Ascending aorta (tissue), 2 donors: ENCODE results near the gene TMEM150B. TPM values are rescaled to one million over a fixed set of nuclear protein-coding genes. Genes with fewer than 3 reads are reported as not detected.

Experiments
- DNase-seq, 2 donors: peaks; one replicate each; pipeline ENCODE4 v3.0.0-alpha.2; 2019; ENCODE audit warnings: low spot score in 2 of 2
- H3K27ac ChIP-seq, 2 donors: fragments of 200-600 bp; sonication (generic); one replicate each; pipeline ENCODE4 v1.5.1; 2016 to 2017; ENCODE audit warnings: mild to moderate bottlenecking in 1 of 2
- H3K27me3 ChIP-seq: fragments of 200-600 bp; sonication (generic); one replicate; pipeline ENCODE4 v1.5.1; 2017
- H3K36me3 ChIP-seq, 2 donors: fragments of 200-600 bp; sonication (generic); one replicate each; pipeline ENCODE4 v1.5.1; 2016
- H3K4me1 ChIP-seq, 2 donors: fragments of 200-600 bp; sonication (generic); one replicate each; pipeline ENCODE4 v1.5.1; 2016 to 2017; ENCODE audit warnings: mild to moderate bottlenecking in 1 of 2
- H3K4me3 ChIP-seq, 2 donors: fragments of 200-600 bp; sonication (generic); one replicate each; pipeline ENCODE4 v1.5.1; 2016 to 2017; ENCODE audit warnings: mild to moderate bottlenecking in 1 of 2
- H3K9me3 ChIP-seq, 2 donors: fragments of 200-600 bp; sonication (generic); one replicate each; pipeline ENCODE4 v1.5.1; 2016
- CTCF ChIP-seq, 3 experiments: fragments of 200-600 bp in 2 of 3; fragments of 450-650 bp in 1 of 3; sonication (generic) in 2 of 3; IDR thresholded peaks; one replicate each; pipeline ENCODE4 v1.5.1; 2016 to 2019; ENCODE audit warnings: antibody characterized with exemption in 3 of 3, mild to moderate bottlenecking in 1 of 3, moderate library complexity in 1 of 3
- intact Hi-C: fragments of 100-400 bp; cut with DNase I; formaldehyde crosslinking; loops from one replicate; pipeline ENCODE4 v1.15.1; 2023
- total RNA-seq: library from RNA; depleted of rRNA; stranded (reverse); fragments of >200 nt; gene quantifications from one replicate; pipeline ENCODE4 v1.1.0, GENCODE V29; 2016

Gene TMEM150B
- total RNA-seq, 1 donor from 2014 or later = not detected

GRCh38 chr19:55358493-55358892 lies 33.4 kb upstream of the TMEM150B start:
- no peak overlapping the region for H3K27ac ChIP-seq
- H3K4me3 ChIP-seq = no peak overlapping the region
- H3K36me3 ChIP-seq = no peaks in the 10 kb centered on the region
- TF ChIP-seq CTCF (IDR thresholded peaks at IDR 0.05) = no peak
- no peaks in the 10 kb centered on the region for H3K9me3 ChIP-seq
- DNase-seq = no peak
- intact Hi-C loops = no loop called here
- H3K4me1 ChIP-seq = peaks cover under 1 to 6% of the 10 kb centered on the region in 2 donors
- H3K27me3 ChIP-seq = peaks cover 11% of the 10 kb centered on the region

GRCh38 chr19:55355213-55355821 lies 30.2 kb upstream of the TMEM150B start:
- H3K27me3 ChIP-seq = peaks cover 11% of the 10 kb centered on the region
- H3K4me3 ChIP-seq = no peak overlapping the region
- H3K4me1 ChIP-seq = peaks cover 3 to 12% of the 10 kb centered on the region in 2 donors
- no peak overlapping the region for H3K27ac ChIP-seq
- H3K9me3 ChIP-seq = no peaks in the 10 kb centered on the region
- TF ChIP-seq CTCF (IDR thresholded peaks at IDR 0.05) = no peak
- DNase-seq = no peak
- no peaks in the 10 kb centered on the region for H3K36me3 ChIP-seq
- intact Hi-C loops = no loop called here

DNA sequence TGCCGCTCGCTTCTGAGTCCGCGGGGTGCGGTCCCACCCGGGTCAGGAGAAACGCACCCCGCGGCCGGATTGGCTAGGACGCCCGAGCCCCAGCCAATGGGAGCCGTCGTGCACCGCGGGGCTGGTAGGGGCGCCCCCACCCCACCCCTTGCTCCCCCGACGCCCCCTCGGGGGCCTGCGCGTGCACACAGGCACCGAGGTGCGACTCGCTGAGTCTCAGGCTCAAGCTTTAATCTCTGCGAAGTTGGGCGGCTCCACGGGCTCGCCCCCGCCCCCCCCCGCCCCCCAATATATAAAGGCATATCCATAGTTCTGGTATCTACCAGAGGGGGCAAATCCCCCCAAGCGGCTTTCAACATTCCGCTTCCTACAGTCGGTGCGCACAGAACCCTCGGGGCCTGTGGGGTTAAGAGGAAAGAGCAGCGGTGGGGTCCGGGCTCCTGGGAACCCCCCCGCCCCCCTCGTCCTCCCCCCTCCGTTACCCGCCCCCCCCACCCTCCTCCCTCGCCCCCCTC lies 29.6 kb upstream of the TMEM150B start, which contains the start of gene COX6B2:
TSS of gene COX6B2 (minus strand) at position 22 of the 515 bp plus-strand sequence. CDS start 198 bp downstream, outside the sequence.
- peaks cover 3 to 12% of the 10 kb centered on the region in 2 donors for H3K4me1 ChIP-seq
- no peak for TF ChIP-seq CTCF (IDR thresholded peaks at IDR 0.05)
- no peak within 1 kb of the TSS for H3K27ac ChIP-seq
- no peaks in the 10 kb centered on the region for H3K9me3 ChIP-seq
- peaks cover 11% of the 10 kb centered on the region for H3K27me3 ChIP-seq
- H3K36me3 ChIP-seq = no peaks in the 10 kb centered on the region
- H3K4me3 ChIP-seq = peak within 1 kb of the TSS; percentile 47 to 59
- intact Hi-C loops = no loop called here
- no peak for DNase-seq

- no peak for TF ChIP-seq CTCF (IDR thresholded peaks at IDR 0.05)
- H3K4me3 ChIP-seq = peak overlapping the region; percentile 47 to 59
- no peaks in the 10 kb centered on the region for H3K9me3 ChIP-seq
- H3K27ac ChIP-seq = no peak overlapping the region
- intact Hi-C loops = no loop called here
- peaks cover 11% of the 10 kb centered on the region for H3K27me3 ChIP-seq
- peak in 1 of 2 donors; percentile 78 for DNase-seq
- H3K36me3 ChIP-seq = no peaks in the 10 kb centered on the region
- H3K4me1 ChIP-seq = peaks cover 3 to 12% of the 10 kb centered on the region in 2 donors
These were observed 28.9 kb upstream of the TMEM150B start for GRCh38 chr19:55353803-55354697.

GRCh38 chr19:55353356-55353802 lies 28.2 kb upstream of the TMEM150B start:
- Histone ChIP-seq H3K36me3 (no peaks in the 10 kb centered on the region), H3K27ac (no peak overlapping the region), H3K4me1 (peaks cover 3 to 12% of the 10 kb centered on the region in 2 donors), H3K9me3 (no peaks in the 10 kb centered on the region), H3K4me3 (peak overlapping the region; percentile 47 to 59), H3K27me3 (peaks cover 11% of the 10 kb centered on the region)
- TF ChIP-seq CTCF (IDR thresholded peaks at IDR 0.05) = no peak
- intact Hi-C loops = no loop called here
- no peak for DNase-seq
